ENCODE results near the gene ZNF536. TPM values are rescaled to one million over a fixed set of nuclear protein-coding genes. Genes with fewer than 3 reads are reported as not detected.

Gene ZNF536
- total RNA-seq, 1 experiment from 2014 or later = 0.35 TPM

- Mint-ChIP-seq H3K9me3 (0 out of 2 replicates have a peak, but pooled peaks cover 4% of the 10 kb centered on the region), H3K27ac (no peak overlapping the region), H3K36me3 (no peaks in the 10 kb centered on the region), H3K27me3 (ENCODE audit: low read depth) (no peaks in the 10 kb centered on the region), H3K4me3 (no peak overlapping the region), H3K4me1 (peaks cover 14% of the 10 kb centered on the region)
- no peak for TF ChIP-seq GTF2I (CRISPR knock-in tag; conservative IDR thresholded peaks at IDR 0.05)
- no peak for TF ChIP-seq JUN (CRISPR knock-in tag; IDR thresholded peaks at IDR 0.05)
- TF ChIP-seq, protein P1, sequence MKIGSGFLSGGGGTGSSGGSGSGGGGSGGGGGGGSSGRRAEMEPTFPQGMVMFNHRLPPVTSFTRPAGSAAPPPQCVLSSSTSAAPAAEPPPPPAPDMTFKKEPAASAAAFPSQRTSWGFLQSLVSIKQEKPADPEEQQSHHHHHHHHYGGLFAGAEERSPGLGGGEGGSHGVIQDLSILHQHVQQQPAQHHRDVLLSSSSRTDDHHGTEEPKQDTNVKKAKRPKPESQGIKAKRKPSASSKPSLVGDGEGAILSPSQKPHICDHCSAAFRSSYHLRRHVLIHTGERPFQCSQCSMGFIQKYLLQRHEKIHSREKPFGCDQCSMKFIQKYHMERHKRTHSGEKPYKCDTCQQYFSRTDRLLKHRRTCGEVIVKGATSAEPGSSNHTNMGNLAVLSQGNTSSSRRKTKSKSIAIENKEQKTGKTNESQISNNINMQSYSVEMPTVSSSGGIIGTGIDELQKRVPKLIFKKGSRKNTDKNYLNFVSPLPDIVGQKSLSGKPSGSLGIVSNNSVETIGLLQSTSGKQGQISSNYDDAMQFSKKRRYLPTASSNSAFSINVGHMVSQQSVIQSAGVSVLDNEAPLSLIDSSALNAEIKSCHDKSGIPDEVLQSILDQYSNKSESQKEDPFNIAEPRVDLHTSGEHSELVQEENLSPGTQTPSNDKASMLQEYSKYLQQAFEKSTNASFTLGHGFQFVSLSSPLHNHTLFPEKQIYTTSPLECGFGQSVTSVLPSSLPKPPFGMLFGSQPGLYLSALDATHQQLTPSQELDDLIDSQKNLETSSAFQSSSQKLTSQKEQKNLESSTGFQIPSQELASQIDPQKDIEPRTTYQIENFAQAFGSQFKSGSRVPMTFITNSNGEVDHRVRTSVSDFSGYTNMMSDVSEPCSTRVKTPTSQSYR (CRISPR knock-in tag; IDR thresholded peaks at IDR 0.05) = no peak
- TF ChIP-seq MLX (CRISPR knock-in tag; IDR thresholded peaks at IDR 0.05) = no peak
- no peak for TF ChIP-seq NFE2L1 (CRISPR knock-in tag; IDR thresholded peaks at IDR 0.05)
- no peak for TF ChIP-seq HMGA2 (CRISPR knock-in tag; IDR thresholded peaks at IDR 0.05)
- no peak for TF ChIP-seq ZNF232 (CRISPR knock-in tag; IDR thresholded peaks at IDR 0.05)
- TF ChIP-seq, protein P2, sequence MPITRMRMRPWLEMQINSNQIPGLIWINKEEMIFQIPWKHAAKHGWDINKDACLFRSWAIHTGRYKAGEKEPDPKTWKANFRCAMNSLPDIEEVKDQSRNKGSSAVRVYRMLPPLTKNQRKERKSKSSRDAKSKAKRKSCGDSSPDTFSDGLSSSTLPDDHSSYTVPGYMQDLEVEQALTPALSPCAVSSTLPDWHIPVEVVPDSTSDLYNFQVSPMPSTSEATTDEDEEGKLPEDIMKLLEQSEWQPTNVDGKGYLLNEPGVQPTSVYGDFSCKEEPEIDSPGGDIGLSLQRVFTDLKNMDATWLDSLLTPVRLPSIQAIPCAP (CRISPR knock-in tag; IDR thresholded peaks at IDR 0.05) = no peak
- no peak for TF ChIP-seq JAZF1 (CRISPR knock-in tag; IDR thresholded peaks at IDR 0.05)
- TF ChIP-seq IRF2 (CRISPR knock-in tag; IDR thresholded peaks at IDR 0.05; ENCODE audit: borderline replicate concordance, low read depth) = no peak
- TF ChIP-seq, protein P3, sequence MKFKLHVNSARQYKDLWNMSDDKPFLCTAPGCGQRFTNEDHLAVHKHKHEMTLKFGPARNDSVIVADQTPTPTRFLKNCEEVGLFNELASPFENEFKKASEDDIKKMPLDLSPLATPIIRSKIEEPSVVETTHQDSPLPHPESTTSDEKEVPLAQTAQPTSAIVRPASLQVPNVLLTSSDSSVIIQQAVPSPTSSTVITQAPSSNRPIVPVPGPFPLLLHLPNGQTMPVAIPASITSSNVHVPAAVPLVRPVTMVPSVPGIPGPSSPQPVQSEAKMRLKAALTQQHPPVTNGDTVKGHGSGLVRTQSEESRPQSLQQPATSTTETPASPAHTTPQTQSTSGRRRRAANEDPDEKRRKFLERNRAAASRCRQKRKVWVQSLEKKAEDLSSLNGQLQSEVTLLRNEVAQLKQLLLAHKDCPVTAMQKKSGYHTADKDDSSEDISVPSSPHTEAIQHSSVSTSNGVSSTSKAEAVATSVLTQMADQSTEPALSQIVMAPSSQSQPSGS (CRISPR knock-in tag; IDR thresholded peaks at IDR 0.05; ENCODE audit: borderline replicate concordance, low read depth) = no peak
- no peak for TF ChIP-seq FOXJ3 (CRISPR knock-in tag; IDR thresholded peaks at IDR 0.05; ENCODE audit: borderline replicate concordance)
- no peak for TF ChIP-seq ZBTB21 (CRISPR knock-in tag; IDR thresholded peaks at IDR 0.05; ENCODE audit: borderline replicate concordance)
- no peak for TF ChIP-seq TP53 (CRISPR knock-in tag; IDR thresholded peaks at IDR 0.05)
- TF ChIP-seq USF2 (CRISPR knock-in tag; IDR thresholded peaks at IDR 0.05) = no peak
- no peak for TF ChIP-seq SOX15 (CRISPR knock-in tag; IDR thresholded peaks at IDR 0.05)
- TF ChIP-seq TEAD1 (CRISPR knock-in tag; IDR thresholded peaks at IDR 0.05) = no peak
- no peak for TF ChIP-seq ATF1 (CRISPR knock-in tag; IDR thresholded peaks at IDR 0.05)
- no peak for TF ChIP-seq PREB (CRISPR knock-in tag; IDR thresholded peaks at IDR 0.05; ENCODE audit: borderline replicate concordance)
- CTCF ChIA-PET = no interaction called here
- ATAC-seq (no peak), DNase-seq (ENCODE audit: low spot score) (no peak)
- POLR2A ChIA-PET = interaction anchor here (1.0 kb wide), 1 partner anchor 50 kb away, joined by 3 read pairs; no protein-coding TSS in a partner anchor
These were observed 68.8 kb downstream of the ZNF536 start for GRCh38 chr19:30441011-30441410.

GRCh38 chr19:30442674-30443073 lies 70.5 kb downstream of the ZNF536 start:
- DNase-seq (ENCODE audit: low spot score) (no peak), ATAC-seq (no peak)
- no peak overlapping the region for H3K27ac Mint-ChIP-seq
- ChIA-PET POLR2A (no interaction called here), CTCF (interaction anchor here (0.6 kb wide), 1 partner anchor 338 kb away, joined by 3 read pairs; no protein-coding TSS in a partner anchor)
- no peak overlapping the region for H3K4me3 Mint-ChIP-seq
- H3K27me3 Mint-ChIP-seq (ENCODE audit: low read depth) = no peaks in the 10 kb centered on the region
- no peaks in the 10 kb centered on the region for H3K9me3 Mint-ChIP-seq
- H3K36me3 Mint-ChIP-seq = no peaks in the 10 kb centered on the region
- H3K4me1 Mint-ChIP-seq = peaks cover 12% of the 10 kb centered on the region
- TF ChIP-seq, protein P4, sequence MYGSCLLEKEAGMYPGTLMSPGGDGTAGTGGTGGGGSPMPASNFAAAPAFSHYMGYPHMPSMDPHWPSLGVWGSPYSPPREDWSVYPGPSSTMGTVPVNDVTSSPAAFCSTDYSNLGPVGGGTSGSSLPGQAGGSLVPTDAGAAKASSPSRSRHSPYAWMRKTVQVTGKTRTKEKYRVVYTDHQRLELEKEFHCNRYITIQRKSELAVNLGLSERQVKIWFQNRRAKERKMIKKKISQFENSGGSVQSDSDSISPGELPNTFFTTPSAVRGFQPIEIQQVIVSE (CRISPR knock-in tag; IDR thresholded peaks at IDR 0.05; ENCODE audit: borderline replicate concordance) = no peak
- TF ChIP-seq, protein P5, sequence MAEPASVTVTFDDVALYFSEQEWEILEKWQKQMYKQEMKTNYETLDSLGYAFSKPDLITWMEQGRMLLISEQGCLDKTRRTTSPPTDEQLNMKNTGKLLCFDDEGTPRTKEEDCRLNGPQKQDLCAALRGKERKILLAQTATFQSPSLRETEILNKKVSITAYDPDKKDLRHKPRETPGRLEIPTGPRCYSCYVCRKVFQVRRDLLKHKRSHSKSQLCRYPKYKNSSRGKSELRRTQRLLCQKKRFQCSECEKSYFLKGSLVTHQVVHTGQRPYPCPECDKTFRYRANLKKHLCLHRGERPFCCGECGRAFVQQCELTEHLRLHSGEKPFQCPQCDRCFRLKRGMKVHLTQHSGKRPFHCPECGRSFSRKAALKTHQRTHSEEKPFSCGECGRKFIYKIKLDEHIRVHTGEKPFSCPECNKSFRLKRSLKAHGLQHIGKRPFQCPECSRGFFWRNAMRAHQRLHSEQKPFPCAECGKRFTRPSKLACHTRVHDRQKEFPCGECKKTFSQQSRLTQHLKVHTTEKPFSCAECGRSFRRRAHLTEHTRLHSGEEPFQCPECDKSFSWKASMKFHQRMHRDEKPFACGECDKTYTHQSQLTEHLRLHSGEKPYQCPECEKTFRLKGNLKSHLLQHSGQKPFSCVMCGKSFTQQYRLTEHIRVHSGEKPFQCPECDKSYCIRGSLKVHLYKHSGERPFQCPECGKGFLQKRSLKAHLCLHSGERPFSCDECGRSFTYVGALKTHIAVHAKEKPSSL (CRISPR knock-in tag; conservative IDR thresholded peaks at IDR 0.05) = no peak
- TF ChIP-seq, protein P6, sequence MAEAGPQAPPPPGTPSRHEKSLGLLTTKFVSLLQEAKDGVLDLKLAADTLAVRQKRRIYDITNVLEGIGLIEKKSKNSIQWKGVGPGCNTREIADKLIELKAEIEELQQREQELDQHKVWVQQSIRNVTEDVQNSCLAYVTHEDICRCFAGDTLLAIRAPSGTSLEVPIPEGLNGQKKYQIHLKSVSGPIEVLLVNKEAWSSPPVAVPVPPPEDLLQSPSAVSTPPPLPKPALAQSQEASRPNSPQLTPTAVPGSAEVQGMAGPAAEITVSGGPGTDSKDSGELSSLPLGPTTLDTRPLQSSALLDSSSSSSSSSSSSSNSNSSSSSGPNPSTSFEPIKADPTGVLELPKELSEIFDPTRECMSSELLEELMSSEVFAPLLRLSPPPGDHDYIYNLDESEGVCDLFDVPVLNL (CRISPR knock-in tag; IDR thresholded peaks at IDR 0.05; ENCODE audit: borderline replicate concordance, low read depth) = no peak
- no peak for TF ChIP-seq TEAD4 (CRISPR knock-in tag; IDR thresholded peaks at IDR 0.05)
- no peak for TF ChIP-seq NR3C1 (CRISPR knock-in tag; conservative IDR thresholded peaks at IDR 0.05; ENCODE audit: low read depth)
- TF ChIP-seq ZNF232 (CRISPR knock-in tag; IDR thresholded peaks at IDR 0.05) = no peak
